IMR-90 (cell line): ENCODE measurements around the gene YWHAG. TPM values are rescaled to one million over a fixed set of nuclear protein-coding genes. Genes with fewer than 3 reads are reported as not detected.

Experiments
- ATAC-seq: fragments of 200-7000 bp; cut with Tn5 transposase; 2 replicates; pipeline ENCODE4 v1.9.1; 2020; ENCODE audit warnings: low read depth, mild to moderate bottlenecking, moderate library complexity
- BruUV-seq: library from RNA; stranded (reverse); fragments of 400-500 nt; replicated peaks from 2 replicates; lab custom pipeline; 2021; lab: Mats Ljungman, UMichigan
- CTCF ChIA-PET: fragments of 300-600 bp; formaldehyde crosslinking; extraction: SDS; loops from one replicate; lab custom pipeline; 2021; ENCODE audit warnings: antibody characterized with exemption; lab: Yijun Ruan, JAX
- POLR2A ChIA-PET: fragments of 300-600 bp; sonication (Branson Sonifier 250); formaldehyde crosslinking; loops from one replicate; lab custom pipeline; 2022; ENCODE audit warnings: antibody characterized with exemption; ENCODE audit not compliant: unreplicated experiment; lab: Charles Lee
- DNase-seq: peaks from one replicate; pipeline ENCODE4 v3.0.0; 2013
- H2AFZ ChIP-seq: replicated peaks from 2 replicates; pipeline ENCODE3; 2013; ENCODE audit warnings: low read length, mild to moderate bottlenecking; ENCODE audit not compliant: poor library complexity
- H2AK5ac ChIP-seq: 2 replicates; pipeline ENCODE4 v1.6.1; 2013; ENCODE audit warnings: low read depth, low read length, inconsistent platforms
- H2AK9ac ChIP-seq: replicated peaks from 2 replicates; pipeline ENCODE3; 2013; ENCODE audit warnings: mild to moderate bottlenecking, low read depth, low read length, moderate library complexity; ENCODE audit not compliant: poor library complexity
- H2BK120ac ChIP-seq: 2 replicates; pipeline ENCODE4 v1.6.1; 2013; ENCODE audit warnings: low read depth, low read length, inconsistent platforms
- H2BK15ac ChIP-seq: 3 replicates; pipeline ENCODE4 v1.6.1; 2013; ENCODE audit warnings: low read depth, low read length, inconsistent platforms
- H2BK20ac ChIP-seq: 2 replicates; pipeline ENCODE4 v1.6.1; 2013; ENCODE audit warnings: low read depth, mild to moderate bottlenecking, inconsistent platforms, low read length, moderate library complexity
- H2BK5ac ChIP-seq: 2 replicates; pipeline ENCODE4 v1.6.1; 2013; ENCODE audit warnings: mild to moderate bottlenecking, low read depth, low read length, inconsistent platforms; ENCODE audit not compliant: poor library complexity, severe bottlenecking
- H3K14ac ChIP-seq: replicated peaks from 2 replicates; pipeline ENCODE4 v1.6.1; 2013; ENCODE audit warnings: low read depth, low read length, inconsistent platforms
- H3K18ac ChIP-seq: 2 replicates; pipeline ENCODE4 v1.6.1; 2013; ENCODE audit warnings: low read depth, low read length, control low read depth
- H3K23ac ChIP-seq: 2 replicates; pipeline ENCODE4 v1.6.1; 2013; ENCODE audit warnings: low read depth, low read length, inconsistent platforms
- H3K27ac ChIP-seq: 2 replicates; pipeline ENCODE4 v1.5.1; 2013; ENCODE audit warnings: mild to moderate bottlenecking, control low read depth, low read length; ENCODE audit not compliant: insufficient read depth
- H3K27me3 ChIP-seq: 2 replicates; pipeline ENCODE4 v1.6.1; 2013; ENCODE audit warnings: low read length; ENCODE audit not compliant: control insufficient read depth, insufficient read depth
- H3K36me3 ChIP-seq: 2 replicates; pipeline ENCODE4 v1.6.1; 2013; ENCODE audit warnings: low read length, mixed read lengths; ENCODE audit not compliant: control insufficient read depth, insufficient read depth
- H3K4ac ChIP-seq: 2 replicates; pipeline ENCODE4 v1.6.1; 2013; ENCODE audit warnings: low read depth, low read length, inconsistent platforms
- H3K4me1 ChIP-seq: 2 replicates; pipeline ENCODE4 v1.6.1; 2013; ENCODE audit warnings: low read length, mixed read lengths; ENCODE audit not compliant: control insufficient read depth, insufficient read depth
- H3K4me2 ChIP-seq: 2 replicates; pipeline ENCODE4 v1.6.1; 2013; ENCODE audit warnings: low read depth, mild to moderate bottlenecking, control low read depth, low read length, moderate library complexity
- H3K4me3 ChIP-seq: 2 replicates; pipeline ENCODE4 v1.5.1; 2013; ENCODE audit warnings: low read depth, mild to moderate bottlenecking, control low read depth, low read length, moderate library complexity; ENCODE audit not compliant: insufficient read depth
- H3K56ac ChIP-seq: 2 replicates; pipeline ENCODE4 v1.6.1; 2013; ENCODE audit warnings: low read length, inconsistent platforms; ENCODE audit not compliant: insufficient read depth; ENCODE audit errors: extremely low read depth
- H3K79me1 ChIP-seq, 2 experiments: 2 replicates each; pipeline ENCODE4 v1.6.1; 2013; ENCODE audit warnings: low read length in 2 of 2, inconsistent platforms in 1 of 2, low read depth in 1 of 2
- H3K9ac ChIP-seq: 2 replicates; pipeline ENCODE4 v1.6.1; 2013; ENCODE audit warnings: low read depth, low read length, control low read depth
- H3K9me1 ChIP-seq: 2 replicates; pipeline ENCODE4 v1.6.1; 2013; ENCODE audit warnings: low read length, inconsistent platforms; ENCODE audit not compliant: insufficient read depth
- H3K9me3 ChIP-seq: 2 replicates; pipeline ENCODE4 v1.6.1; 2013; ENCODE audit warnings: low read length; ENCODE audit not compliant: control insufficient read depth, insufficient read depth
- H4K20me1 ChIP-seq: 2 replicates; pipeline ENCODE4 v1.6.1; 2013; ENCODE audit warnings: low read length, inconsistent platforms; ENCODE audit not compliant: insufficient read depth
- H4K5ac ChIP-seq: 2 replicates; pipeline ENCODE4 v1.6.1; 2013; ENCODE audit warnings: mild to moderate bottlenecking, low read depth, low read length, control low read depth
- H4K8ac ChIP-seq, 2 experiments: 2 replicates each; pipeline ENCODE4 v1.6.1; 2013; ENCODE audit warnings: low read depth in 2 of 2, low read length in 2 of 2, control low read depth in 1 of 2, inconsistent platforms in 1 of 2
- H4K91ac ChIP-seq: 2 replicates; pipeline ENCODE4 v1.6.1; 2013; ENCODE audit warnings: low read depth, low read length, inconsistent platforms; ENCODE audit not compliant: insufficient read depth
- BHLHE40 ChIP-seq: fragments of 150-350 bp; IDR thresholded peaks from 2 replicates; pipeline ENCODE4 v1.6.1; 2016; ENCODE audit warnings: mild to moderate bottlenecking, low read depth, low read length
- CEBPB ChIP-seq: IDR thresholded peaks from 2 replicates; pipeline ENCODE4 v1.6.1; 2012; ENCODE audit warnings: low read depth, low read length, improper control_type of control experiment
- CHD1 ChIP-seq: IDR thresholded peaks from 2 replicates; pipeline ENCODE4 v1.6.1; 2012; ENCODE audit warnings: low read depth, low read length, improper control_type of control experiment
- CTCF ChIP-seq: conservative IDR thresholded peaks from 2 replicates; pipeline ENCODE4 v1.5.1; 2012; ENCODE audit warnings: mild to moderate bottlenecking, low read depth, low read length, improper control_type of control experiment
- ELK1 ChIP-seq: fragments of 150-350 bp; IDR thresholded peaks from 2 replicates; pipeline ENCODE4 v1.6.1; 2016; ENCODE audit warnings: low read depth, mild to moderate bottlenecking, low read length, moderate library complexity, borderline replicate concordance
- FOS ChIP-seq: fragments of 150-350 bp; IDR thresholded peaks from 2 replicates; pipeline ENCODE4 v1.6.1; 2016; ENCODE audit warnings: low read depth, low read length
- MAFK ChIP-seq: IDR thresholded peaks from 2 replicates; pipeline ENCODE4 v1.6.1; 2012; ENCODE audit warnings: low read depth, low read length, improper control_type of control experiment
- MAZ ChIP-seq: IDR thresholded peaks from 2 replicates; pipeline ENCODE4 v1.6.1; 2012; ENCODE audit warnings: low read depth, mild to moderate bottlenecking, low read length, improper control_type of control experiment, moderate library complexity, borderline replicate concordance
- MXI1 ChIP-seq: IDR thresholded peaks from 2 replicates; pipeline ENCODE4 v1.6.1; 2012; ENCODE audit warnings: low read depth, mild to moderate bottlenecking, low read length, moderate library complexity, borderline replicate concordance
- NFE2L2 ChIP-seq: fragments of 150-350 bp; IDR thresholded peaks from 2 replicates; pipeline ENCODE4 v1.6.1; 2016; ENCODE audit warnings: low read depth, mild to moderate bottlenecking, low read length
- POLR2A ChIP-seq: IDR thresholded peaks from 2 replicates; pipeline ENCODE4 v1.6.1; 2012; ENCODE audit warnings: mild to moderate bottlenecking, low read depth, low read length
- RAD21 ChIP-seq: IDR thresholded peaks from 2 replicates; pipeline ENCODE4 v1.6.1; 2012; ENCODE audit warnings: low read length, improper control_type of control experiment
- RCOR1 ChIP-seq: IDR thresholded peaks from 2 replicates; pipeline ENCODE4 v1.6.1; 2012; ENCODE audit warnings: mild to moderate bottlenecking, low read length, improper control_type of control experiment; ENCODE audit not compliant: insufficient replicate concordance
- RFX5 ChIP-seq: IDR thresholded peaks from 2 replicates; pipeline ENCODE4 v1.8.0; 2012; ENCODE audit warnings: low read depth, mild to moderate bottlenecking, low read length, moderate library complexity
- SMC3 ChIP-seq: fragments of 150-350 bp; IDR thresholded peaks from 2 replicates; pipeline ENCODE4 v1.6.1; 2016; ENCODE audit warnings: low read depth, mild to moderate bottlenecking, antibody characterized with exemption, low read length, moderate library complexity
- USF2 ChIP-seq: fragments of 150-350 bp; IDR thresholded peaks from 2 replicates; pipeline ENCODE4 v1.6.1; 2017; ENCODE audit warnings: mild to moderate bottlenecking, antibody characterized with exemption, low read length, low read depth
- WGBS, 2 experiments: methylation state at CpG; one replicate each; pipeline versions ENCODE4 v1.1.5 to v1.1.7; 2013; ENCODE audit warnings: missing lambda C conversion rate in 2 of 2; ENCODE audit not compliant: insufficient read length in 1 of 2; ENCODE audit errors: extremely low coverage in 2 of 2; 5-methylcytosine and 5-hydroxymethylcytosine counted together
- dilution Hi-C: fragments of 300-500 bp; cut with HindIII; formaldehyde crosslinking; loops from one replicate; pipeline ENCODE4 v1.14.3; 2018; ENCODE audit warnings: low sequenced_read_pairs; ENCODE audit not compliant: unreplicated experiment
- in situ Hi-C: fragments of 300-500 bp; cut with MboI; formaldehyde crosslinking; loops from 3 replicates; pipeline ENCODE4 v1.14.3; 2019; ENCODE audit warnings: low sequenced_read_pairs, inconsistent platforms, mixed read lengths
- intact Hi-C: fragments of 100-400 bp; cut with micrococcal nuclease; formaldehyde crosslinking; loops from 2 replicates; pipeline ENCODE4 v1.10.0; 2022
- polyA plus RNA-seq, 3 experiments: library from polyadenylated mRNA; depleted of rRNA; stranded (reverse); fragments of >200 nt; gene quantifications; 2 replicates each; pipeline ENCODE4 v1.2.3, GENCODE V29; 2012; ENCODE audit warnings: low replicate concordance in 1 of 3
- total RNA-seq: library from RNA; depleted of rRNA; stranded (reverse); fragments of >200 nt; gene quantifications from 2 replicates; pipeline ENCODE4 v1.2.3, GENCODE V29; 2012

YWHAG gene
- total and polyA plus RNA-seq, 2 of the 4 experiments (the other 2 are of a cell fraction), result 40.1 to 64.9 TPM

GRCh38 chr7:76325811-76326210 is 33.0 kb downstream of the YWHAG start:
- H2BK5ac ChIP-seq, result peak overlapping the region; percentile 53
- peaks cover 8% of the 10 kb centered on the region; the same call in 1 of the 2 replicates for H3K4me1 ChIP-seq
- BruUV-seq, result no TSS peak
- H3K4me3 ChIP-seq, result no peak overlapping the region
- H3K9me3 ChIP-seq, result no peaks in the 10 kb centered on the region
- TF ChIP-seq RFX5, result no peak
- TF ChIP-seq NFE2L2, result no peak
- no peak for TF ChIP-seq RAD21
- TF ChIP-seq POLR2A, result no peak
- no peak for TF ChIP-seq CEBPB
- TF ChIP-seq MAZ, result no peak
- TF ChIP-seq MAFK, result no peak
- TF ChIP-seq ELK1, result no peak
- no peak for TF ChIP-seq BHLHE40
- no peak for TF ChIP-seq USF2
- no peak for TF ChIP-seq FOS
- no peak for TF ChIP-seq MXI1
- TF ChIP-seq CTCF, result no peak
- no peak for TF ChIP-seq CHD1
- no peak for TF ChIP-seq SMC3
- no peak for TF ChIP-seq RCOR1
- no peak overlapping the region for H3K23ac ChIP-seq
- H3K36me3 ChIP-seq, result peaks cover 43% of the 10 kb centered on the region
- H3K9ac ChIP-seq, result no peak overlapping the region
- no peak overlapping the region for H2AK5ac ChIP-seq
- no peak overlapping the region for H4K91ac ChIP-seq
- H3K4me2 ChIP-seq, result no peak overlapping the region
- in situ Hi-C loops, result no loop called here
- no peak overlapping the region for H3K27ac ChIP-seq
- H2AK9ac ChIP-seq, result no peak overlapping the region
- dilution Hi-C loops, result no loop called here
- no peak overlapping the region for H3K18ac ChIP-seq
- peaks cover 19 to 86% of the 10 kb centered on the region in 2 experiments for H3K79me1 ChIP-seq
- no peak for DNase-seq
- H4K20me1 ChIP-seq, result peaks cover 84% of the 10 kb centered on the region
- ChIA-PET CTCF (no interaction called here), POLR2A (no interaction called here)
- H2BK15ac ChIP-seq, result no peak overlapping the region
- no peak overlapping the region for H4K8ac ChIP-seq
- H3K56ac ChIP-seq, result no peak overlapping the region
- H2BK120ac ChIP-seq, result no peak overlapping the region
- no peak overlapping the region for H3K14ac ChIP-seq
- no peak for ATAC-seq
- peaks cover 28% of the 10 kb centered on the region for H3K9me1 ChIP-seq
- no peak overlapping the region for H3K4ac ChIP-seq
- no peak overlapping the region for H2AFZ ChIP-seq
- no peaks in the 10 kb centered on the region for H3K27me3 ChIP-seq
- H4K5ac ChIP-seq, result no peak overlapping the region
- 83% methylated on average over 2 of the region's 5 CpGs; no CpG with 5 or more reads in 1 of the 2 experiments for WGBS, 2 experiments
- no peak overlapping the region for H2BK20ac ChIP-seq
- intact Hi-C loops, result no loop called here
